Progenitor cell of endocrine pancreas (in vitro differentiated cells): ENCODE results near the gene SLAMF9. TPM values are rescaled to one million over a fixed set of nuclear protein-coding genes. Genes with fewer than 3 reads are reported as not detected.

Source experiments
- DNase-seq: peaks from one replicate; pipeline ENCODE4 v3.0.0; 2021; ENCODE audit warnings: low spot score; ENCODE audit not compliant: unreplicated experiment
- H3K27ac Mint-ChIP-seq: 2 replicates; pipeline ENCODE4 v1.8.0; 2021; ENCODE audit warnings: mild to moderate bottlenecking, moderate library complexity, mixed read lengths
- H3K27me3 Mint-ChIP-seq: 2 replicates; pipeline ENCODE4 v1.8.0; 2021; ENCODE audit warnings: mixed read lengths
- H3K36me3 Mint-ChIP-seq: 2 replicates; pipeline ENCODE4 v1.8.0; 2022; ENCODE audit warnings: mixed read lengths; ENCODE audit not compliant: insufficient read depth
- H3K4me1 Mint-ChIP-seq: 2 replicates; pipeline ENCODE4 v1.8.0; 2021; ENCODE audit warnings: low read depth, mixed read lengths
- H3K4me3 Mint-ChIP-seq: 2 replicates; pipeline ENCODE4 v1.8.0; 2021; ENCODE audit warnings: low read depth, mild to moderate bottlenecking, moderate library complexity, mixed read lengths
- H3K9me3 Mint-ChIP-seq: 2 replicates; pipeline ENCODE4 v1.8.0; 2021; ENCODE audit warnings: low read depth, mixed read lengths
- CTCF ChIP-seq: fragments of 200-600 bp; sonication (generic); IDR thresholded peaks from one replicate; pipeline ENCODE4 v1.5.0; 2021; ENCODE audit warnings: antibody characterized with exemption, mild to moderate bottlenecking; ENCODE audit not compliant: unreplicated experiment
- long read RNA-seq: library from polyadenylated mRNA; unstranded; transcript quantifications from one replicate; pipeline ENCODE4 v2.0.0, GENCODE V29; 2020
- total RNA-seq: library from RNA; stranded (reverse); gene quantifications from 2 replicates; pipeline ENCODE4 v1.2.1, GENCODE V29; 2021

SLAMF9 gene
- total RNA-seq: not detected in 2 replicates
- long read RNA-seq: 0 reads

- Mint-ChIP-seq H3K27ac (no peak within 1 kb of the TSS), H3K27me3 (peaks cover 43% of the 10 kb centered on the region), H3K4me1 (peaks cover 8% of the 10 kb centered on the region), H3K9me3 (no peaks in the 10 kb centered on the region), H3K36me3 (no peaks in the 10 kb centered on the region), H3K4me3 (no peak within 1 kb of the TSS)
- no peak for TF ChIP-seq CTCF
- no peak for DNase-seq
Measured at GRCh38 chr1:159953536-159954515, at the start of gene SLAMF9. Gene SLAMF9, minus strand, starts transcription at chr1:159954237. Its CDS starts 100 bp downstream, at chr1:159954137.

GRCh38 chr1:160001440-160001839 is 47.4 kb upstream of the SLAMF9 start:
- Mint-ChIP-seq H3K36me3 (no peaks in the 10 kb centered on the region), H3K27me3 (peaks cover 36% of the 10 kb centered on the region), H3K9me3 (no peaks in the 10 kb centered on the region), H3K4me1 (no peaks in the 10 kb centered on the region), H3K27ac (no peak overlapping the region), H3K4me3 (no peak overlapping the region)
- no peak for DNase-seq
- TF ChIP-seq CTCF: no peak

GRCh38 chr1:159999204-159999603 is 45.2 kb upstream of the SLAMF9 start:
- H3K4me3 Mint-ChIP-seq: no peak overlapping the region
- H3K27ac Mint-ChIP-seq: no peak overlapping the region
- no peak for TF ChIP-seq CTCF
- H3K36me3 Mint-ChIP-seq: no peaks in the 10 kb centered on the region
- DNase-seq: no peak
- H3K27me3 Mint-ChIP-seq: peaks cover 45% of the 10 kb centered on the region
- H3K4me1 Mint-ChIP-seq: no peaks in the 10 kb centered on the region
- H3K9me3 Mint-ChIP-seq: no peaks in the 10 kb centered on the region

- Mint-ChIP-seq H3K27me3 (peaks cover 39% of the 10 kb centered on the region), H3K4me1 (no peaks in the 10 kb centered on the region), H3K36me3 (no peaks in the 10 kb centered on the region), H3K4me3 (no peak overlapping the region), H3K9me3 (no peaks in the 10 kb centered on the region), H3K27ac (no peak overlapping the region)
- no peak for TF ChIP-seq CTCF
- DNase-seq: no peak
Measured at GRCh38 chr1:159996653-159997052, 42.6 kb upstream of the SLAMF9 start.

- Mint-ChIP-seq H3K4me3 (no peak overlapping the region), H3K9me3 (no peaks in the 10 kb centered on the region), H3K27me3 (peaks cover 29% of the 10 kb centered on the region), H3K27ac (no peak overlapping the region), H3K36me3 (no peaks in the 10 kb centered on the region), H3K4me1 (no peaks in the 10 kb centered on the region)
- TF ChIP-seq CTCF: no peak
- no peak for DNase-seq
Measured at GRCh38 chr1:159994896-159995295, 40.9 kb upstream of the SLAMF9 start.
